ENCODE measurements around the gene MAPK10.

DNA sequence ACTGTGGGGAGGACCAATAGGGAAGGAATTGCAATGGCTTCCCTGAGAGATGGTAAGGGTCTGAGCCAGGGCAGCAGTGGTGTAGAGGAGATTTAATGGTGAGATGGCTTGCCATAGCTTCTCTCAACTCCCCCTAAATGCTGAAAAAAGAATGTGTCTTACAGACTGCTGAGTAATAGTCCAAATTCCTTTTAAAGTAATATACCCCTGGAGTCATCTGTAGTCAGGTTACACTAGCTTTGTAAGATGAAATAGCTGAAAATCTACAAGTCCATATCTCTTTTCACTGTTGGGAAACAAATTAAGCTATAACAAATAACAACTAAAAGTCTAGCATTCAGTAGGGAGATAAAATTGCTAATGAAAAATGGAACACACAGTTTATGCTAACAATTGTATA, 33.5 kb downstream of the MAPK10 start:
- TF ChIP-seq, protein P1, sequence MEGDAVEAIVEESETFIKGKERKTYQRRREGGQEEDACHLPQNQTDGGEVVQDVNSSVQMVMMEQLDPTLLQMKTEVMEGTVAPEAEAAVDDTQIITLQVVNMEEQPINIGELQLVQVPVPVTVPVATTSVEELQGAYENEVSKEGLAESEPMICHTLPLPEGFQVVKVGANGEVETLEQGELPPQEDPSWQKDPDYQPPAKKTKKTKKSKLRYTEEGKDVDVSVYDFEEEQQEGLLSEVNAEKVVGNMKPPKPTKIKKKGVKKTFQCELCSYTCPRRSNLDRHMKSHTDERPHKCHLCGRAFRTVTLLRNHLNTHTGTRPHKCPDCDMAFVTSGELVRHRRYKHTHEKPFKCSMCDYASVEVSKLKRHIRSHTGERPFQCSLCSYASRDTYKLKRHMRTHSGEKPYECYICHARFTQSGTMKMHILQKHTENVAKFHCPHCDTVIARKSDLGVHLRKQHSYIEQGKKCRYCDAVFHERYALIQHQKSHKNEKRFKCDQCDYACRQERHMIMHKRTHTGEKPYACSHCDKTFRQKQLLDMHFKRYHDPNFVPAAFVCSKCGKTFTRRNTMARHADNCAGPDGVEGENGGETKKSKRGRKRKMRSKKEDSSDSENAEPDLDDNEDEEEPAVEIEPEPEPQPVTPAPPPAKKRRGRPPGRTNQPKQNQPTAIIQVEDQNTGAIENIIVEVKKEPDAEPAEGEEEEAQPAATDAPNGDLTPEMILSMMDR (conservative IDR thresholded peaks at IDR 0.05 in 1 of 2, IDR thresholded peaks at IDR 0.05 in 1 of 2; ENCODE audit: low read depth in 1 of 2, low read length in 2 of 2), result no peak
- TF ChIP-seq EZH2 (IDR thresholded peaks at IDR 0.05; ENCODE audit: low read length, missing control alignments), result no peak

Measured in fibroblast of lung (primary cell).